Measurements from ENCODE around the gene CD200.
A peak's percentile ranks its signal among the peaks of the same experiment; 100 is the strongest.
"Not testable (repeated sequence)": the region's sequence is repeated elsewhere in the genome, so short reads cannot be mapped to it uniquely, and the experiment has no call there.

The CD200 gene

GRCh38 chr3:112388972-112389371 lies 56.0 kb downstream of the CD200 start:
- no peak for DNase-seq (ENCODE audit: low spot score)

- no peak for DNase-seq (ENCODE audit: low spot score)
These were observed 57.0 kb downstream of the CD200 start for GRCh38 chr3:112389961-112390360.

GRCh38 chr3:112390783-112391641 lies 58.1 kb downstream of the CD200 start:
- DNase-seq (ENCODE audit: low spot score) = peak; percentile 98

GRCh38 chr3:112391648-112392047 lies 58.7 kb downstream of the CD200 start:
- DNase-seq (ENCODE audit: low spot score) = no peak

- DNase-seq (ENCODE audit: low spot score) = no peak
These were observed 59.7 kb downstream of the CD200 start for GRCh38 chr3:112392393-112393359.

- DNase-seq (ENCODE audit: low spot score) = no peak
These were observed 60.4 kb downstream of the CD200 start for GRCh38 chr3:112393360-112393728.

- peak; percentile 20 for DNase-seq (ENCODE audit: low spot score)
These were observed 61.2 kb downstream of the CD200 start for GRCh38 chr3:112394003-112394640.

GRCh38 chr3:112395181-112395895 lies 62.4 kb downstream of the CD200 start:
- no peak for DNase-seq (ENCODE audit: low spot score)

GRCh38 chr3:112395896-112396290 lies 62.9 kb downstream of the CD200 start:
- no peak for DNase-seq (ENCODE audit: low spot score)

- DNase-seq (ENCODE audit: low spot score) = no peak
These were observed 64.6 kb downstream of the CD200 start for GRCh38 chr3:112397556-112397955.

GRCh38 chr3:112399064-112399463 lies 66.1 kb downstream of the CD200 start:
- no peak for DNase-seq (ENCODE audit: low spot score)

- DNase-seq (ENCODE audit: low spot score) = not testable (repeated sequence)
These were observed 66.6 kb downstream of the CD200 start for GRCh38 chr3:112399554-112399953.

- DNase-seq (ENCODE audit: low spot score) = not testable (repeated sequence)
These were observed 67.4 kb downstream of the CD200 start for GRCh38 chr3:112400317-112400716.

GRCh38 chr3:112401617-112402016 lies 68.7 kb downstream of the CD200 start:
- DNase-seq (ENCODE audit: low spot score) = no peak

- DNase-seq (ENCODE audit: low spot score) = no peak
These were observed 70.1 kb downstream of the CD200 start for GRCh38 chr3:112403103-112403502.

- not testable (repeated sequence) for DNase-seq (ENCODE audit: low spot score)
These were observed 72.1 kb downstream of the CD200 start for GRCh38 chr3:112404924-112405549.

GRCh38 chr3:112405845-112406244 lies 72.9 kb downstream of the CD200 start:
- no peak for DNase-seq (ENCODE audit: low spot score)

GRCh38 chr3:112407214-112407887 lies 74.4 kb downstream of the CD200 start:
- DNase-seq (ENCODE audit: low spot score) = no peak

GRCh38 chr3:112407888-112408702 lies 75.1 kb downstream of the CD200 start:
- DNase-seq (ENCODE audit: low spot score) = no peak

- DNase-seq (ENCODE audit: low spot score) = no peak
These were observed 76.1 kb downstream of the CD200 start for GRCh38 chr3:112409041-112409440.
